OCI-LY3 (cell line): ENCODE results near the gene IGSF5.

ENCODE experiments used
- CTCF ChIP-seq: fragments of 200-600, 300-600 bp; sonication (generic); IDR thresholded peaks from 2 replicates; pipeline ENCODE4 v1.5.1; 2014; ENCODE audit warnings: antibody characterized with exemption, low read length, low read depth
- EZH2phosphoT487 ChIP-seq: fragments of 200-600 bp; shearing (Covaris generic); IDR thresholded peaks from 2 replicates; pipeline ENCODE4 v1.6.1; 2018; ENCODE audit warnings: antibody characterized with exemption, mixed run types, low read depth

GRCh38 chr21:39845571-39846130, 100.7 kb downstream of the IGSF5 start:
- TF ChIP-seq CTCF (no peak), EZH2phosphoT487 (no peak)
